OCI-LY3 (cell line): ENCODE results near the gene UGT2A3.

Experiments used
- H2AFZ ChIP-seq: fragments of 200-600, 300-600 bp; shearing (Covaris generic); 2 replicates; pipeline ENCODE4 v1.6.0; 2014; ENCODE audit warnings: antibody characterized with exemption, low read depth, low read length
- H3K27ac ChIP-seq: fragments of 200-600, 300-600 bp; sonication (generic); 2 replicates; pipeline ENCODE4 v1.5.1; 2014; ENCODE audit warnings: mild to moderate bottlenecking, low read length, moderate library complexity, mixed read lengths
- H3K27me3 ChIP-seq: fragments of 200-600, 300-600 bp; sonication (generic); 2 replicates; pipeline ENCODE4 v1.6.1; 2014; ENCODE audit warnings: low read depth, low read length, mixed read lengths
- H3K36me3 ChIP-seq: fragments of 200-600, 300-600 bp; sonication (generic); replicated peaks from 2 replicates; pipeline ENCODE3; 2014; ENCODE audit warnings: low read depth, low read length, mixed read lengths
- H3K4me1 ChIP-seq: fragments of 300-600, 200-600 bp; sonication (generic); 2 replicates; pipeline ENCODE4 v1.6.1; 2014; ENCODE audit warnings: low read length, mixed read lengths
- H3K4me2 ChIP-seq: fragments of 200-600, 300-600 bp; sonication (generic); 2 replicates; pipeline ENCODE4 v1.6.1; 2014; ENCODE audit warnings: low read length, mixed read lengths
- H3K4me3 ChIP-seq: fragments of 300-600, 200-600 bp; sonication (generic); 2 replicates; pipeline ENCODE4 v1.5.1; 2014; ENCODE audit warnings: antibody characterized with exemption, mild to moderate bottlenecking, low read length, moderate library complexity
- H3K79me2 ChIP-seq: fragments of 300-600, 200-600 bp; shearing (Covaris generic); 2 replicates; pipeline ENCODE4 v1.6.1; 2014; ENCODE audit warnings: mild to moderate bottlenecking, low read length, mixed read lengths
- H3K9ac ChIP-seq: fragments of 300-600, 200-600 bp; shearing (Covaris generic); 2 replicates; pipeline ENCODE4 v1.6.0; 2014; ENCODE audit warnings: mild to moderate bottlenecking, low read length, moderate library complexity
- H3K9me3 ChIP-seq: fragments of 200-600, 300-600 bp; shearing (Covaris generic); 2 replicates; pipeline ENCODE4 v1.6.1; 2014; ENCODE audit warnings: low read length, mixed read lengths; ENCODE audit not compliant: insufficient read depth
- H4K20me1 ChIP-seq: fragments of 200-600, 300-600 bp; sonication (generic); 2 replicates; pipeline ENCODE4 v1.6.1; 2016; ENCODE audit warnings: low read length, mixed read lengths; ENCODE audit not compliant: insufficient read depth
- CTCF ChIP-seq: fragments of 200-600, 300-600 bp; sonication (generic); IDR thresholded peaks from 2 replicates; pipeline ENCODE4 v1.5.1; 2014; ENCODE audit warnings: antibody characterized with exemption, low read length, low read depth
- EZH2phosphoT487 ChIP-seq: fragments of 200-600 bp; shearing (Covaris generic); IDR thresholded peaks from 2 replicates; pipeline ENCODE4 v1.6.1; 2018; ENCODE audit warnings: antibody characterized with exemption, mixed run types, low read depth

The UGT2A3 gene

GRCh38 chr4:68951078-68951805, at the start of gene UGT2A3:
TSS of gene UGT2A3 (minus strand) at chr4:68951804. CDS start at chr4:68951760, 44 bp downstream.
- H3K9me3 ChIP-seq, result no peaks in the 10 kb centered on the region
- H3K36me3 ChIP-seq, result no peaks in the 10 kb centered on the region
- H3K9ac ChIP-seq, result no peak within 1 kb of the TSS
- TF ChIP-seq CTCF (no peak), EZH2phosphoT487 (no peak)
- H3K4me3 ChIP-seq, result no peak within 1 kb of the TSS
- no peak within 1 kb of the TSS for H3K4me2 ChIP-seq
- H4K20me1 ChIP-seq, result no peaks in the 10 kb centered on the region
- H3K79me2 ChIP-seq, result no peaks in the 10 kb centered on the region
- H3K27ac ChIP-seq, result no peak within 1 kb of the TSS
- no peak within 1 kb of the TSS for H2AFZ ChIP-seq
- H3K27me3 ChIP-seq, result no peaks in the 10 kb centered on the region
- H3K4me1 ChIP-seq, result no peaks in the 10 kb centered on the region

- Histone ChIP-seq H3K4me1 (no peaks in the 10 kb centered on the region), H3K36me3 (no peaks in the 10 kb centered on the region), H3K27ac (no peak overlapping the region), H3K27me3 (no peaks in the 10 kb centered on the region), H3K9me3 (no peaks in the 10 kb centered on the region), H3K9ac (no peak overlapping the region), H4K20me1 (no peaks in the 10 kb centered on the region), H2AFZ (no peak overlapping the region), H3K4me3 (no peak overlapping the region), H3K4me2 (no peak overlapping the region), H3K79me2 (no peaks in the 10 kb centered on the region)
- TF ChIP-seq EZH2phosphoT487, result no peak
- no peak for TF ChIP-seq CTCF
These were observed 45.4 kb upstream of the UGT2A3 start for GRCh38 chr4:68997040-68997439.

- TF ChIP-seq EZH2phosphoT487 (no peak), CTCF (no peak)
- H3K9me3 ChIP-seq, result no peaks in the 10 kb centered on the region
- no peak overlapping the region for H3K4me3 ChIP-seq
- no peak overlapping the region for H3K4me2 ChIP-seq
- H3K27me3 ChIP-seq, result no peaks in the 10 kb centered on the region
- no peak overlapping the region for H3K27ac ChIP-seq
- H2AFZ ChIP-seq, result no peak overlapping the region
- no peaks in the 10 kb centered on the region for H3K79me2 ChIP-seq
- H4K20me1 ChIP-seq, result no peaks in the 10 kb centered on the region
- H3K36me3 ChIP-seq, result no peaks in the 10 kb centered on the region
- H3K9ac ChIP-seq, result no peak overlapping the region
- H3K4me1 ChIP-seq, result no peaks in the 10 kb centered on the region
These were observed 43.7 kb upstream of the UGT2A3 start for GRCh38 chr4:68995292-68995691.

GRCh38 chr4:68987007-68987406, 35.4 kb upstream of the UGT2A3 start:
- TF ChIP-seq CTCF (no peak), EZH2phosphoT487 (no peak)
- no peaks in the 10 kb centered on the region for H3K36me3 ChIP-seq
- H3K27ac ChIP-seq, result no peak overlapping the region
- H3K4me2 ChIP-seq, result peak overlapping the region; percentile 11; the same call in 1 of the 2 replicates
- H2AFZ ChIP-seq, result no peak overlapping the region
- H3K79me2 ChIP-seq, result no peaks in the 10 kb centered on the region
- no peaks in the 10 kb centered on the region for H3K27me3 ChIP-seq
- H3K9me3 ChIP-seq, result no peaks in the 10 kb centered on the region
- H3K9ac ChIP-seq, result no peak overlapping the region
- H4K20me1 ChIP-seq, result no peaks in the 10 kb centered on the region
- no peak overlapping the region for H3K4me3 ChIP-seq
- H3K4me1 ChIP-seq, result peaks cover 11% of the 10 kb centered on the region
